ENCODE data around the gene EXOSC5.
A peak's percentile ranks its signal among the peaks of the same experiment; 100 is the strongest.

EXOSC5 gene

DNA sequence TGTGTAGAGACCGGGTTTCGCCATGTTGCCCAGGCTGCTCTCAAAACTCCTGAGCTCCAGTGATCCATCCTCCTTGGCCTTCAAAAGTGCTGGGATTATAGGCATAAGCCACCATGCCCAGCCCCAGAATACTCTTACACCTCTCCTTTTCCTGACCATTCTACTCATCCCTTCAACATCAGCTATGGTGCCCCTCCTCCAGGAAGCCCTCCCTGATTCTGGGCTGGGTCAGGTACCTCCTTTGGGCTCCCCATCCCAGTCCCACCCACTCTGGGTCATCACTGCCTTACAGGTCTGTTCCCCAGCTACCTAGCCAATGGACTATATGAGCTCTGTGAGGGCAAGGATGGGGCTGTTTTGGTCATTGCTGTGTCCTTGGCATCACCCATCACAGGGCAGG is 53.0 kb downstream of the EXOSC5 start:
- DNase-seq (ENCODE audit: low spot score): no peak
- Histone ChIP-seq H3K27ac (peak overlapping the region in 1 of 2 donors; percentile 3), H3K4me3 (no peak overlapping the region)
- TF ChIP-seq, protein P1, sequence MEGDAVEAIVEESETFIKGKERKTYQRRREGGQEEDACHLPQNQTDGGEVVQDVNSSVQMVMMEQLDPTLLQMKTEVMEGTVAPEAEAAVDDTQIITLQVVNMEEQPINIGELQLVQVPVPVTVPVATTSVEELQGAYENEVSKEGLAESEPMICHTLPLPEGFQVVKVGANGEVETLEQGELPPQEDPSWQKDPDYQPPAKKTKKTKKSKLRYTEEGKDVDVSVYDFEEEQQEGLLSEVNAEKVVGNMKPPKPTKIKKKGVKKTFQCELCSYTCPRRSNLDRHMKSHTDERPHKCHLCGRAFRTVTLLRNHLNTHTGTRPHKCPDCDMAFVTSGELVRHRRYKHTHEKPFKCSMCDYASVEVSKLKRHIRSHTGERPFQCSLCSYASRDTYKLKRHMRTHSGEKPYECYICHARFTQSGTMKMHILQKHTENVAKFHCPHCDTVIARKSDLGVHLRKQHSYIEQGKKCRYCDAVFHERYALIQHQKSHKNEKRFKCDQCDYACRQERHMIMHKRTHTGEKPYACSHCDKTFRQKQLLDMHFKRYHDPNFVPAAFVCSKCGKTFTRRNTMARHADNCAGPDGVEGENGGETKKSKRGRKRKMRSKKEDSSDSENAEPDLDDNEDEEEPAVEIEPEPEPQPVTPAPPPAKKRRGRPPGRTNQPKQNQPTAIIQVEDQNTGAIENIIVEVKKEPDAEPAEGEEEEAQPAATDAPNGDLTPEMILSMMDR (IDR thresholded peaks at IDR 0.05): no peak

DNA sequence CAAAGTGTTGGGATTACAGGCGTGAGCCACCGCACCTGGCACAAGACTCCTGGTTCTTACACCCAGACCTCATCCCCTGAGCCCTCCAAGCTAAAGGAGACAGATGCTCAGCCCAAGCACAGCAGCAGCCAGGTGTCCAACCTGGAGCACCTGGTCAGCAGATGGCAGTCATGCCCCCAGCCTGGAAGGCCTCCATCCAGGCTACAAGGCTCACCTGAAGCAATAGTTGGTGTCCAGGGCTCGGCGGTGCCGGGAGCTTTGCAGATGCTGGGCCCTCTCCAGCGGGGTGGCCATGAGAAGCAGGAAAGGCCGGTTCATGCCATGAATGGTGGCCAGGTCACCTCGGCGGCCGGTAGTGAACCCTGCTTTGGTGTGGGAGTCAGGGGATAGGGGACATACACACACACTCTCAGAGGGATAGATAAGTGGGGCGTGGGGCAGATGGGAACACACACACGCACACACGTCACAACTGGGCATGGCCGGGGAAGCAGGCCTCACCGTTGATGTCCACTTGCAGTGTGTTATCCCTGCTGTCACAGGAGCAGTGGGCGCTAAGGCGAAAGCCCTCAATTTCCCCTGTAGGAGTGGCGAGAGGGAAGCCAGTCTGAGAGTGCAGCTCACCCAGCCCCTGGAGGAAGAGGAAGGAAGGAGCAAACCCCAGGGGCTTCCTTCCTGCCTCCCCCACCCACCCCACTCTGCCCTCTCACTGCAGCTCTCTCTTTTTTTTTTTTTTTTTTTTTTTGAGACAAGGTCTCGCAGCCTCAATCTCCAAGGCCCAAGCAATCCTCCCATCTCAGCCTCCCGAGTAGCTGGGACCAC is 55.3 kb downstream of the EXOSC5 start:
- DNase-seq (ENCODE audit: low spot score): no peak
- TF ChIP-seq, protein P1 (IDR thresholded peaks at IDR 0.05): no peak
- no peak overlapping the region for H3K27ac ChIP-seq
- no peak overlapping the region for H3K4me3 ChIP-seq

DNA sequence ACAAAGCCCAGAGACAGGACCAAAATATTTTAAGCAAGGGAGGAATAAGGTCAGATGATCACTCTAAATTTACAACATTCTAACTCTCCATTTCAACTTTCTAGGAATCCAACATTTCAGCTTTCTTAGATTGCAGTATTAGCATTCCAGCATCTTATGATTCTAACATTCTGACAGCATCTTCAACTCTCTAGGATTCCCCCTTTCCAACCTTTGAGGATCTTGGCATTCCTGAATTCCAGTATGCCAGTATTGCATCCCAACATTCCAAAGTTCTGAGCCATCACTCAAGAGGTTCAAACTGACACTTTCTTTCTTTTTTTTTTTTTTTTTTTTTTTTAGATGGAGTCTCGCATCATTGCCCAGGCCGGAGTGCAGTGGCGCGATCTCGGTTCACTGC is 57.2 kb downstream of the EXOSC5 start:
- no peak overlapping the region for H3K27ac ChIP-seq
- TF ChIP-seq, protein P1 (IDR thresholded peaks at IDR 0.05): no peak
- no peak overlapping the region for H3K4me3 ChIP-seq
- DNase-seq (ENCODE audit: low spot score): no peak

All from coronary artery (tissue), 2 donors.